Measurements from ENCODE around the gene ZNF783. TPM values are rescaled to one million over a fixed set of nuclear protein-coding genes. Genes with fewer than 3 reads are reported as not detected.

ZNF783 gene
- total and polyA plus RNA-seq, 3 donors from 2014 or later = 15.0 to 41.1 (median 30.5) TPM

DNA sequence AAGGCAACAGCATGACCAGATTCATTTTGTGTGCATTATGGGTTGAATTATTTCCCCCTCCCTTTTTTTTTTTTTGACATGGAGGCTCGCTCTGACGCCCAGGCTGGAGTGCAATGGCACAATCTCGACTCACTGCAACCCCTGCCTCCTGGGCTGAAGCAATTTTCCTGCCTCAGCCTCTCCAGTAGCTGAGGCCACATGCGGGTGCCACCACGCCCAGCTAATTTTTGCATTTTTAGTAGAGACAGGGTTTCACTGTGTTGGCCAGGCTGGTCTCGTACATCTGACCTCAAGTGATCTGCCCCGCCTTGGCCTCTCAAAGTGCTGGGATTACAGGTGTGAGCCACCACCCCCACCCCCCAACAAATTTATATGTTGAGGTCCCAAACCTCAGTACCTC is 42.0 kb downstream of the ZNF783 start:
- intact Hi-C loops (cut with DNase I; ENCODE audit: low total_unique reads) = no loop called here
- no peaks in the 10 kb centered on the region for H3K4me1 ChIP-seq
- TF ChIP-seq, protein P1, sequence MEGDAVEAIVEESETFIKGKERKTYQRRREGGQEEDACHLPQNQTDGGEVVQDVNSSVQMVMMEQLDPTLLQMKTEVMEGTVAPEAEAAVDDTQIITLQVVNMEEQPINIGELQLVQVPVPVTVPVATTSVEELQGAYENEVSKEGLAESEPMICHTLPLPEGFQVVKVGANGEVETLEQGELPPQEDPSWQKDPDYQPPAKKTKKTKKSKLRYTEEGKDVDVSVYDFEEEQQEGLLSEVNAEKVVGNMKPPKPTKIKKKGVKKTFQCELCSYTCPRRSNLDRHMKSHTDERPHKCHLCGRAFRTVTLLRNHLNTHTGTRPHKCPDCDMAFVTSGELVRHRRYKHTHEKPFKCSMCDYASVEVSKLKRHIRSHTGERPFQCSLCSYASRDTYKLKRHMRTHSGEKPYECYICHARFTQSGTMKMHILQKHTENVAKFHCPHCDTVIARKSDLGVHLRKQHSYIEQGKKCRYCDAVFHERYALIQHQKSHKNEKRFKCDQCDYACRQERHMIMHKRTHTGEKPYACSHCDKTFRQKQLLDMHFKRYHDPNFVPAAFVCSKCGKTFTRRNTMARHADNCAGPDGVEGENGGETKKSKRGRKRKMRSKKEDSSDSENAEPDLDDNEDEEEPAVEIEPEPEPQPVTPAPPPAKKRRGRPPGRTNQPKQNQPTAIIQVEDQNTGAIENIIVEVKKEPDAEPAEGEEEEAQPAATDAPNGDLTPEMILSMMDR (IDR thresholded peaks at IDR 0.05) = no peak
- no peak for TF ChIP-seq POLR2A (IDR thresholded peaks at IDR 0.05)
- H3K27ac ChIP-seq = no peak overlapping the region
- no peaks in the 10 kb centered on the region for H3K27me3 ChIP-seq
- H3K4me3 ChIP-seq = no peak overlapping the region
- H3K9me3 ChIP-seq = no peaks in the 10 kb centered on the region
- no peaks in the 10 kb centered on the region for H3K36me3 ChIP-seq (ENCODE audit: low read depth, missing control alignments)
- no peak for DNase-seq
- WGBS, 2 donors = 85 to 92% methylated on average over 7 of the region's 7 CpGs

DNA sequence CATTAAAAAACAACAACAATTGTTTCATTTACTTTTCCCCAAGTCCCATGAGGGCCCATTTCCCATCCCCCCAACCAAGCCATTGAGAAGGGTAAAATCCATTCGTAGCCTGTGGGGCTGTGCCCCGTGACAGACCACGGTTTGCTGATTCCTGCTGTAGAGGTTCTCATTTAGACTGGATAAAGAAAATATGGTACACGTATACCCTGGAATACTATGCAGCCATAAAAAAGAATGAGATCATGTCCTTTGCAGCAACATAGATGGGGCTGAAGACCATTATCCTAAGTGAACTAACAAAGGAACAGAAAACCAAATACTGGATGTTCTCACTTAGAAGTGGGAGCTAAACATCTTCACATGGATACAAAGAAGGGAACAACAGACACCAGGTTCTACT is 44.9 kb downstream of the ZNF783 start:
- H3K9me3 ChIP-seq = no peaks in the 10 kb centered on the region
- 90 to 94% methylated on average over 4 of the region's 4 CpGs for WGBS, 2 donors
- no peak overlapping the region for H3K4me3 ChIP-seq
- no peak for DNase-seq
- intact Hi-C loops (cut with DNase I; ENCODE audit: low total_unique reads) = no loop called here
- no peaks in the 10 kb centered on the region for H3K4me1 ChIP-seq
- TF ChIP-seq, protein P1 (IDR thresholded peaks at IDR 0.05) = no peak
- no peak for TF ChIP-seq POLR2A (IDR thresholded peaks at IDR 0.05)
- no peaks in the 10 kb centered on the region for H3K27me3 ChIP-seq
- H3K36me3 ChIP-seq (ENCODE audit: low read depth, missing control alignments) = no peaks in the 10 kb centered on the region
- no peak overlapping the region for H3K27ac ChIP-seq

DNA sequence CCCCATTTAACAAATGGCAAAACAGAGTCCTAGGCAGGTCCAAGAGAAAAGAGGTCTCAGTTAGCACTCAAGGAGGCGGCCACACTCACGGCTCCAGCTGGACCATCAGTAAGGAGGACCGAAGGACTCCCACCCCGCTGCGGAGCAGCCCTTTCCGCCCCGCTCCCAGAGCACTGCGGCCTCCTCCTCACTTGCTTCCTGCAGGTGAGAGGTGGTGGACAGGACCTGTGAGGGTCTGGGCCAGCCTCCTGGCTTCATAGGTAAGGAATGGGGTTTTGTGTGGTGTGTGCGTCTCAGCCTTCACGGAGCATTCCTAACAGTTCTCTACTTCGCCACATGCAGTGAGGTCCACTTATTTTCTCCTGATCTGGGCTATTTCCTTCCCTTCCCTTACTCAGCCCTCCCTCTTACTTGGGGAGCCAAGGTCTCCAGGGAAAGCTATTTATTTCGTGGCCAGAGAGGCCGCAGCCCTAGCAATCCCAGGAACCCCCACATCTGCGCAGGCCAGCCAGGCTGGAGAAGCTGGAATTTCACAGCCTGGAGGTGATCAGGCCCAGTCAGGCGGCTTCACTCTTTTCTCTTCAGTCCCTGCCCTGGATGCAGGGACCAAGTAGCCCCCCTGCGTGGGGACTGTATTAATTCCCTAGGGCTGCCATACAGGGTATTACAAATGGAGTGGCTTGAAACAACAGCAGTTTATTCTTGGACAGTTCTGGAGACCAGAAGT is 45.9 kb downstream of the ZNF783 start:
- TF ChIP-seq POLR2A (IDR thresholded peaks at IDR 0.05) = no peak
- TF ChIP-seq, protein P1 (IDR thresholded peaks at IDR 0.05) = no peak
- WGBS, 2 donors = 87 to 91% methylated on average over 14 to 16 of the region's 16 CpGs
- DNase-seq = no peak
- Histone ChIP-seq H3K36me3 (ENCODE audit: low read depth, missing control alignments) (no peaks in the 10 kb centered on the region), H3K27ac (no peak overlapping the region), H3K27me3 (no peaks in the 10 kb centered on the region), H3K9me3 (no peaks in the 10 kb centered on the region), H3K4me1 (no peaks in the 10 kb centered on the region), H3K4me3 (no peak overlapping the region)
- intact Hi-C loops (cut with DNase I; ENCODE audit: low total_unique reads) = no loop called here

DNA sequence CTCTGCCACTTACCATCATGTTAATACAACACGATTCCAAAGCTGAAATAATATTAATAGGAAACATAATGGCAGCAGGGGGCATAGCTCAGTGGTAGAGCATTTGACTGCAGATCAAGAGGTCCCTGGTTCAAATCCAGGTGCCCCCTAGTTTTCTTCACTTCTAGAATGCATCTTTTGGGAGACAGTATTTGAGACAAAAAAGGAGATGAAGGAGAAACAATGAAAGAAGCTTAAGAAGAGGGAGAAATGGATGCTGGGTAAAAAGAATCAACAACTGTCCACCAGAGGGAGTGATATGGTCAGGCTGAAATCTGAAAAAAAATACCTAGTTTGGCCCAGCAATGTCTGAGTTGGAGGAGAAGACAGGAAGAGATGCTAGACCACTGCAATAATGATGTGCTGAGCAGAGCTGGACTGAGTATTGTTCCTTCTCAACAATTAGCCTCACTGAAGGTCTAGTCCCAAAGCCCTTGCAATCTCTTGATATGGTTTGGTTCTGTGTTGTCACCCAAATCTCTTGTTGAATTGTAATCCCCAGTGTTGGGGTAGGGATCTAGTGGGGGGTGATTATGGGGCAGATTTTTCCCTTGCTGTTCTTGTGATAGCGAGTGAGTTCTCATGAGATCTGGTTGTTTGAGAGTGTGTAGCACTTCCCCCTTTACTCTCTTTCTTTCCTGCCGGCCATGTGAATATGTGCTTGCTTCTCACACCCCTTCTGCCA is 48.3 kb downstream of the ZNF783 start:
- no peaks in the 10 kb centered on the region for H3K4me1 ChIP-seq
- WGBS, 2 donors = 91 to 94% methylated on average over 3 of the region's 3 CpGs
- intact Hi-C loops (cut with DNase I; ENCODE audit: low total_unique reads) = no loop called here
- no peak for DNase-seq
- no peak overlapping the region for H3K27ac ChIP-seq
- H3K27me3 ChIP-seq = no peaks in the 10 kb centered on the region
- H3K36me3 ChIP-seq (ENCODE audit: low read depth, missing control alignments) = no peaks in the 10 kb centered on the region
- no peaks in the 10 kb centered on the region for H3K9me3 ChIP-seq
- no peak overlapping the region for H3K4me3 ChIP-seq
- TF ChIP-seq, protein P1 (IDR thresholded peaks at IDR 0.05) = peak; percentile 34 to 53 (median 47)
- no peak for TF ChIP-seq POLR2A (IDR thresholded peaks at IDR 0.05)
